A549 (cell line): ENCODE data around the gene NME3.

ENCODE experiments used
- RFX5 ChIP-seq: fragments of 450-650 bp; IDR thresholded peaks from 2 replicates; pipeline ENCODE4 v1.7.1; 2014; ENCODE audit warnings: antibody characterized with exemption, mild to moderate bottlenecking, moderate library complexity
- TF ChIP-seq, protein P1 (sequence below): fragments of >200 bp; sonication (Bioruptor Twin); formaldehyde crosslinking; IDR thresholded peaks from 3 replicates; pipeline ENCODE4 v1.5.1; 2016
- TF ChIP-seq, protein P2 (sequence below): IDR thresholded peaks from 2 replicates; pipeline ENCODE4 v1.6.1; 2012

DNA sequence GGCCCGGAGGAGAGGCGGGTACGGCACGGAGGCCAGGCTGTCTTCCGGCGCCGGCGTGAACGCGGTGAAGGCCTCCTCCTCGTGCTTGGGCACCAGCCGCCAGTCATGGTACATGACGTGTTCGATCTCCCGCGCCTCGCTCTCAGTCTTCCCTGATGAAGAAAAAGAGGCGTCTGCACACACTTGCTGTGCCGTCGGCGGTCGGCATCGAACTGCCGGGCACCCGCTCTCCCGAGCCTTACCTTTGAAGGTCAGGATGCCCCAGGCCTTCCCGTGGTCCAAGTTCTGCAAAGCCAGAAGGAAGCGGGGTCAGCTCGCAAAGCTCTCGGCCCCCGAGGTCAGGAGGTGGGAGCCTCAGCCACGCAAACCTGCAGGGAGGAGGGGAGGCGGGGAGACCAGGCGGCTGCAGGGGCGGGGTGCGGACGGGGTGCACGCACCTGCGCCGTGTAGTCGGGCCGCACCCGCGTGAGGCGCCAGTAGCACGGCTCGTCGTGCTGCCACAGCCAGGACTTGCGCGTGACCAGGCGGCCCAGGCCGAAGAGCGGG is 1.1 kb upstream of the NME3 start, which contains the start of gene EME2:
- TF ChIP-seq, protein P1, sequence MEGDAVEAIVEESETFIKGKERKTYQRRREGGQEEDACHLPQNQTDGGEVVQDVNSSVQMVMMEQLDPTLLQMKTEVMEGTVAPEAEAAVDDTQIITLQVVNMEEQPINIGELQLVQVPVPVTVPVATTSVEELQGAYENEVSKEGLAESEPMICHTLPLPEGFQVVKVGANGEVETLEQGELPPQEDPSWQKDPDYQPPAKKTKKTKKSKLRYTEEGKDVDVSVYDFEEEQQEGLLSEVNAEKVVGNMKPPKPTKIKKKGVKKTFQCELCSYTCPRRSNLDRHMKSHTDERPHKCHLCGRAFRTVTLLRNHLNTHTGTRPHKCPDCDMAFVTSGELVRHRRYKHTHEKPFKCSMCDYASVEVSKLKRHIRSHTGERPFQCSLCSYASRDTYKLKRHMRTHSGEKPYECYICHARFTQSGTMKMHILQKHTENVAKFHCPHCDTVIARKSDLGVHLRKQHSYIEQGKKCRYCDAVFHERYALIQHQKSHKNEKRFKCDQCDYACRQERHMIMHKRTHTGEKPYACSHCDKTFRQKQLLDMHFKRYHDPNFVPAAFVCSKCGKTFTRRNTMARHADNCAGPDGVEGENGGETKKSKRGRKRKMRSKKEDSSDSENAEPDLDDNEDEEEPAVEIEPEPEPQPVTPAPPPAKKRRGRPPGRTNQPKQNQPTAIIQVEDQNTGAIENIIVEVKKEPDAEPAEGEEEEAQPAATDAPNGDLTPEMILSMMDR, result no peak
- TF ChIP-seq, protein P2, sequence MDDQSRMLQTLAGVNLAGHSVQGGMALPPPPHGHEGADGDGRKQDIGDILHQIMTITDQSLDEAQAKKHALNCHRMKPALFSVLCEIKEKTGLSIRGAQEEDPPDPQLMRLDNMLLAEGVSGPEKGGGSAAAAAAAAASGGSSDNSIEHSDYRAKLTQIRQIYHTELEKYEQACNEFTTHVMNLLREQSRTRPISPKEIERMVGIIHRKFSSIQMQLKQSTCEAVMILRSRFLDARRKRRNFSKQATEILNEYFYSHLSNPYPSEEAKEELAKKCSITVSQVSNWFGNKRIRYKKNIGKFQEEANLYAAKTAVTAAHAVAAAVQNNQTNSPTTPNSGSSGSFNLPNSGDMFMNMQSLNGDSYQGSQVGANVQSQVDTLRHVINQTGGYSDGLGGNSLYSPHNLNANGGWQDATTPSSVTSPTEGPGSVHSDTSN, result no peak
- TF ChIP-seq RFX5, result no peak
